Stimulated activated CD4-positive, alpha-beta T cell treated with anti-CD3 and anti-CD28 coated beads, Interleukin-1b, Interleukin-23, amount 100 ng/mL, for 1 hour (primary cell): Measurements from ENCODE around the gene TNS1.
"Not testable (repeated sequence)": the region's sequence is repeated elsewhere in the genome, so short reads cannot be mapped to it uniquely, and the experiment has no call there.

Source experiments
- DNase-seq, 2 donors: peaks; one replicate each; pipeline ENCODE4 v3.0.0-alpha.2; 2020; ENCODE audit warnings: low read depth in 2 of 2

TNS1 gene

DNA sequence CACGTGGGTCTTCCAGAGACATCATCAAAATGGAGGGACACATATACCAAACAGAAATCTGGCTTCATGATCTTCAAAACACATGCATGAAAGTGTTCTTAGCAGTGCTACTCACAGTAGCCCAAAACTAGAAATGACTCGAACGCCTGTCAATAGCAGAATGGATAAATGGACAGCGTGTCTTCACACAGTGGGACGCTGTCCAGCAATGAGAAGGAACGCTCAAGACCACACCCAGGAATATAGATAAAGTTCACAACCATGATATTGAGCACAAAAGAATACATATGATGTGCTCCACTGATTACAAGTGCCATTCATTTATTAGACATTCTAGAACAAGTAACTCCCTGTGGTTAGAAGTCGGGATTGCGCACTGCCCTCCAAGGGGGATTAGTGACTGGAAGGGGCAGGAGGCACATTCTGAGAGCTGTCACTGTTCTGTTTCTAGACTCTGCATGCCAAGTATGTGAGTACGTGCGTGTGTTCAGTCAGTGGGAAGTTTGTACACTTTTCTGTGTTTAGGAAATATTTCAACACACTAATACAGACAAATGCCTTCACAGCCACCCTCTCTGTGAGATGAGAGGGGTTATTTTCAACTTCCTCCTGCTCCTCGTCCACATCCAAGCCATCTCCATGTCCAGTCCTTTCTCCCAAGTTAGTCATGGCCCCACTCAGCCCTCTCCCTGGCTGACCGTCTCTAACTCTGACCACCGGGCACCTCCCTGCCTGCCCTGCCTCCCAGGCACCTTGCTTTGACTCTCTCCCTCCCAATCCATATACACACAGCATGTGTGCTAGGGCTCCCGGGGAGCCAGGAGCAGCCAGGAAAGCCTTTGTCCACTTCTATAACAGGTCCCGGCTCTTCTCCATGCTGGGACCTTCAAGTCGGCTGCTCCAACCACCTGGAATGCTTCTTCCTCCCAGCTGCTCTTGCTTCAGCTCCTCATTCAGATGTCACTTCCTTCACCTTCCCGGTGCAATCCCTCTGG is 26.9 kb upstream of the TNS1 start:
- no peak for DNase-seq

- DNase-seq, result no peak
Observed at GRCh38 chr2:218028562-218029348, 26.0 kb upstream of the TNS1 start.

DNA sequence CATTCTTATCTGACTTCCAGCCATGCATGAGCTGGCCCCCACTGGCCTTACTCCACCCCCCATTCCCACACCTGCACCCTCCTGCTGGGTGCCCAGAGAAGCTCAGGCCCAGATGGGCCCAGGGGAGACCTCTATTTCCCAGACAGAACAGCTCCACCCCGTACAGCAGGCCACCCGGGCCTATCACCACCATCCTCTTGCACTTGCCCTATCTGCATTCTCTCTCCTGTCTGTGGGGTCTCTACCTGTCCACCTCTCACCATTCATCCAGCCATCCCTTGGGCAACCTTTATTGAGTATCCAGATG is 25.3 kb upstream of the TNS1 start:
- no peak for DNase-seq

DNA sequence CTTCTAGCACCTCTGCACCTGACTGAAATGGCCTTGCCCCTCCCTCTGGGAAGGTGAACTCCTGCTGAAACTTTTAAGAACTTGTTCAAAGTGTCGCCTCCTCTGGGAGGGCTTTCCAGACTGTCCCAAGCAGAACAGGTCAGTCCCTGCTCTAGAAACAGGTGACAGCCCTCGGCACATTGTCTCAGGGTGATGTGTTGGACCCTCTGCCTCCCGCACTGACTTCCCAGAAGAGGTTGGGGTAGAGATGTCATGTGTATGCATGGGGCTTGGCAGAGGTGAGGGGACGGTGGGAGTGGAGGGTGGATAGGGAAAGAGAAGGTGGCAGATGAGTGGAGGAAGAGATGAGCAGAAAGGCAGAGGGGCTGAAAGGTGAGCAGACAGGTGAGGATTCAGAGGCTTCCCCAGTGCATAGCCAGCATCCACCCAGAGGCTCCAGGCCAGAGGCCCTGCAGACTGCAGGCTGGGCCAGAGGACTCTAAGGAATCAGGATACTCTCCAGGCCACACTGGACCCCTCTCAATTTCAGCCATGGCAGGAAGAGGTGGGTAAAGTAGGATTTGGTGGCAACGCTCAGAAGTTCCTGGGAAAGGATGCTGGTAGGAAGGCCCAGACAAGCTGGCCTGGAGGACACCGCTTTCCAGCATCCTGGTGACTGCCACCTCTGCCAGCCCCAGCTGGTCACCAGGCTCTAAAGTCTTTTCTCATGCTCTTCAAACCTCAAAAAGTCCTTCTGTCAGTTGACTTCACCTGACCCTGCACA is 24.8 kb upstream of the TNS1 start:
- no peak for DNase-seq

- no peak for DNase-seq
Observed at GRCh38 chr2:218026676-218027425, 24.1 kb upstream of the TNS1 start.

GRCh38 chr2:218026244-218026643 is 23.4 kb upstream of the TNS1 start:
- DNase-seq, result no peak

- DNase-seq, result no peak
Observed at GRCh38 chr2:218024871-218025270, 22.1 kb upstream of the TNS1 start.

- DNase-seq, result no peak
Observed at GRCh38 chr2:218024336-218024735, 21.5 kb upstream of the TNS1 start.

DNA sequence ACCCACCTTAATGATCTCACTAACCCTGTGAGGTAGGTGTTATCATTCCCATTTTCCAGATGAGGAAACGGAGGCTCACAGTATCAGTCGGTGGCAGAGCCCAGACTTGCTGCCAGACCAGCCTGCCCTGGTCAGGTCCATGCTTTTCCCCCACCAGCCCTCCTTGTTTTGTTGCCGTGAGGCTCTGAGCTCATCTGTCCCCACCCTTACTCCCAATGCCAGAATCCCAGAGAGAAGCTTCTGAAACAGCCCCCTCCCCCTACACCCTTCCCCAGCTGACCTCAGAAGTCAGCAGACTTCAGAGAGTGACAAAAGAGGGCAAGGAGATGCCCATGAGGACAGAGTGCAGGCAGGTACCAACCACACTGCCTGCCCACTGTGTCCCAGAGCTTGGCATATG is 20.8 kb upstream of the TNS1 start:
- no peak for DNase-seq

GRCh38 chr2:218022851-218023530 is 20.2 kb upstream of the TNS1 start:
- DNase-seq, result no peak

DNA sequence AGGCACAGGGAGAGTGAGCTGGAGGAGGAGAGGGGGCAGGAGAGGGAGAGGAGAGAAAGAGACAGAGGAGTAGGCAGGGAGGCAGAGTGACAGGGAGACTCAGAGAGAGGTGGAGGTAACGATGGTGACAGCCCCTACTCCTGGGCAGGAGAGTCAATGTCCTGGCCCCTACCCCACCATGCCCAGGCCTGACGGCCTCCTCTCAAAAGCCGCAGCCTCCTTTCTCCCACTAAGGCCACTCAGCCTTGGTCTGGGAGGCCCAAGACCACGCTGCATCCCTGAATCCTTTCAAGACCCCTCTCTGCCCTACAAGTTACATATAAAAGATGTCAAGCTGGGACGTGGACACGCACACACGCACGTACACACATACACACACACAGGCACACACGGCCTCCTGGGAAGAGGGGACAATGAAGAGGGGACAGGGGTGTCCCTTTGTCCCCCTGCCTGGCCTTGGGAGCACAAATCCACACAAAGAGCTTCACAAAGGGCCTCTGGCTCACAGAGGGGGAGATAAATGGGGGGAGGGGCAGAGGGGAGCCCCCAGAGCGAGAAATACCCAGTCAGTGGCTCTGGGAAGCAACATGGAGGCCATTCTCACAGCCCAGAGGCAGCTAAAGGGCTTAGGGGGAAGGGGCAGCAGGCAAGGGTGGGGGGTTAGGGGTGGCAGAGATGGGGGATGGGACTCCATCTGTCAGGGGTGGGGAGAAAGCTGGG is 19.5 kb upstream of the TNS1 start:
- DNase-seq, result no peak

- no peak for DNase-seq
Observed at GRCh38 chr2:218021536-218022071, 18.8 kb upstream of the TNS1 start.

DNA sequence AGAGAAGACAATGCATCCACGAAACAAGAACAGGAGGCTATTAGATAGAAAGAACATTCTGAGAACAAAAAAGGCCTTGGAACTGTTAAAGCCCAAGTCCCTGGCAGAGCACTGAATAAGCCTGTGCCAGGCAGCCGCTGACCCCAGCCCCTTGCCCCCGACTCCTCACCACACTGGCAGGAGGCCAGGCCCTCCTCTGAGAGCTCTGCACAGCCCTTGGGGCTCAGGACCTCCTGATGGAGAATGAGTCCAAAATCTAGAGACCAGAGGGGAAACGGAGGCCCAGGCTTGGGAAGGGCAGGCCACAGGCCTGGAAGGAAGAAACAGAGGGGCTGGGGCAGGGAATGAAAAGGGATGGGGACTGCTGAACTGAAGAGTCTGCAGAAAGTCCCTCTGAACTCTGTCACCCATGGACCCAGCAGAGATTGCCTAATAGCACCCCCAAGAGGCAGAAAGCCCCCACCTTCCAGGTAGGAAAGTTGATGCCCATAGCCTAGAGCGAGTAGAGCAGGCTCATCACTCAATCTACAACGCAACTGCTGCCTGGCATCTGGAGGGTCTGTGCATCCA is 18.3 kb upstream of the TNS1 start:
- no peak for DNase-seq

GRCh38 chr2:218020281-218020680 is 17.5 kb upstream of the TNS1 start:
- no peak for DNase-seq

DNA sequence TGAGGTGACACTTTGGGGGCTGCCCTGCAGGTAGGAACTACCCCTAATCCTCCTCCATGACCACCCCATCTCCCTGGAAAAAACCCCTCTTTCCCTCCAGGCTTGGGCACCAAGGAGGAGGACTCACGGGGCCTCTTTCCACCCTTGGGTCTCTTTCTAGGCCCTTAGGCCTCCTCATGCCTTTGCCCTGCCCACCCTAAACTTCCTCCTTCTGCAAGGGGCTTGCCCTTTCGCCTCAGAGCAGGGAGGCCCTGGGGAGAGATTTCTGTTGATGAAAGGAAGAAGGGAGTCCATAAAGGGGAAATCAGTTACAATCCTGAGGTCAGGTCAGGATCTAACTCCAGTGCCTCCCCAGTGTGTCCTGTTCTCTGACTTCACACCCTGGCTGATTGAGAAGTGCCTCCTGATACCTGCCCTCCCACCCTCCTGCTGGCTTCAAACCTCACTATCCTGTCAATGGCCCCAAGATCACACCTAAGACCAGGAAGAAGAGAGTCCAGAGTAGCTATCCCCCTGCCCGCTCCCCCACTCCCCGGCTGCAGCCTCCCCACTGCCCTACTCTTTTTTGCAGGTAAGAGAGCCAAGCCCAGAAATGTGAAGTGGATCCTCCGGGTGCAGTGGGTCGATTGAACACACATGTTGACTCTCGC is 16.7 kb upstream of the TNS1 start:
- DNase-seq, result no peak

DNA sequence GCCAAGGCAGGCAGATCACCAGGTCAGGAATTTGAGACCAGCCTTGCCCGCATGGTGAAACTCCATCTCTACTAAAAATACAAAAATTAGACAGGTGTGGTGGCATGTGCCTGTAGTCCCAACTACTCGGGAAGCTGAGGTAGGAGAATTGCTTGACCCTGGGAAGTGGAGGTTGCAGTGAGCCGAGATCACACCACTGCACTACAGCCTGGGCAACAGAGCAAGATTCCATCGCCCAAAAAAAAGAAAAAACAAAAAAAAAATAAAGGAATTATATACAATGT is 16.0 kb upstream of the TNS1 start:
- DNase-seq, result not testable (repeated sequence)

GRCh38 chr2:218017211-218018053 is 14.6 kb upstream of the TNS1 start:
- DNase-seq, result no peak

DNA sequence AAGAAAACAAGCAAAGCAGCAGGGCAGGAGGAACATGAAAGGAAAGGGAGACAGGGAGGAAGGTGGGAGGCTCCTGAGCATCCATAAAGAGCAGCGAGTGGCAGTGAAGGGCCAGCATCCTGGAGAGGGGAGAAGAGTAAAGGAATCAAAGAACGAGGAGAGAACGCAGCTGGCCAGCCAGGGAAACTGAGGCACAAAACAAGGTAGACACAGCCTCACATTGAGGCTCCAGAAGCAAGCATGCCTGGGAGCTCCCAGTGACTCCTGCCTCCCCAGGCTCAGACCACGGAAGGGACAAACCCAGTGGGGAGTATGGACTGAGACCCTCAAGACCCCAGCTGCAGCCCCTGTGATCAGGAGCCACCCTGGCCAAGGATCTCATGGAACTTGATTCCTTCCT is 14.0 kb upstream of the TNS1 start:
- DNase-seq, result no peak
